ENCODE measurements around the gene ARAP1. TPM values are rescaled to one million over a fixed set of nuclear protein-coding genes. Genes with fewer than 3 reads are reported as not detected.

Gene ARAP1
- total RNA-seq, 3 donors from 2014 or later, result 85.9 to 109 (median 97.0) TPM

DNA sequence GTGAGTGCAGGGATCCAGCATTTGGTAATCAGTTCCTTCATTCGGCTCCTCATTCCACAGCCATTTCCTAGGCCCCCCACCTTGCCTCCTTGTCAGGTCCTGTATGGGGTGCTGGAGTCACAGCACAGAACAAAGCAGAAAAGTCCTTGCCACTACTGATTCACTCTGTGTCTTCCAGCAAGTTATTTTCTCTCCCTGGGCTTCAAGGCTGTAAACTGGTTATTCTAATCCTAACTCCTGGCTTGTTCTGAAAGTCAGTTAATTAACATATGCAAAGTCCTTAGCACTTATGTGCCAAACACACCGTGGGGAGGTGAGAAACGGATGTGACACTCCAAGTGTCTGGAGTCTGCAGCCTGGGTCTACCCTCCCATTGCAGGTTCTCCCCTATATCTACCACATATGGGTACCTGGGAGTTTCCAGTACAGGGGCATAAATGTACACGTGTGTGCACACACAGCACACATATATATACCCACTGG lies 47.4 kb downstream of the ARAP1 start:
- no peak for DNase-seq (ENCODE audit: low spot score in 2 of 2)
- Histone ChIP-seq H3K4me3 (no peak overlapping the region), H3K27me3 (no peaks in the 10 kb centered on the region), H3K36me3 (no peaks in the 10 kb centered on the region), H3K9me3 (no peaks in the 10 kb centered on the region), H3K4me1 (no peaks in the 10 kb centered on the region), H3K27ac (peak overlapping the region in 1 of 2 donors; percentile 71)
- TF ChIP-seq POLR2A (IDR thresholded peaks at IDR 0.05) (no peak), CTCF (IDR thresholded peaks at IDR 0.05) (no peak), POLR2AphosphoS5 (IDR thresholded peaks at IDR 0.05) (no peak)
- intact Hi-C loops (cut with DNase I; ENCODE audit: low total_unique reads), result no loop called here

GRCh38 chr11:72704028-72704782 lies 48.0 kb downstream of the ARAP1 start:
- TF ChIP-seq CTCF (IDR thresholded peaks at IDR 0.05), result no peak
- Histone ChIP-seq H3K36me3 (no peaks in the 10 kb centered on the region), H3K27me3 (no peaks in the 10 kb centered on the region), H3K27ac (peak overlapping the region in 1 of 2 donors; percentile 71), H3K4me3 (no peak overlapping the region), H3K9me3 (no peaks in the 10 kb centered on the region), H3K4me1 (no peaks in the 10 kb centered on the region)
- DNase-seq (ENCODE audit: low spot score in 2 of 2), result no peak
- intact Hi-C loops (cut with DNase I; ENCODE audit: low total_unique reads), result no loop called here

- no peaks in the 10 kb centered on the region for H3K36me3 ChIP-seq
Observed at GRCh38 chr11:72703267-72704008, 48.8 kb downstream of the ARAP1 start.

GRCh38 chr11:72702577-72703241 lies 49.5 kb downstream of the ARAP1 start:
- TF ChIP-seq POLR2A (IDR thresholded peaks at IDR 0.05) (no peak), POLR2AphosphoS5 (IDR thresholded peaks at IDR 0.05) (no peak), CTCF (IDR thresholded peaks at IDR 0.05) (no peak)
- Histone ChIP-seq H3K9me3 (no peaks in the 10 kb centered on the region), H3K4me1 (no peaks in the 10 kb centered on the region), H3K27ac (peak overlapping the region in 1 of 2 donors; percentile 71), H3K27me3 (no peaks in the 10 kb centered on the region), H3K36me3 (no peaks in the 10 kb centered on the region), H3K4me3 (peak overlapping the region in 2 of 3 donors; percentile 28 to 40)
- no peak for DNase-seq (ENCODE audit: low spot score in 2 of 2)
- intact Hi-C loops (cut with DNase I; ENCODE audit: low total_unique reads), result no loop called here

More at GRCh38 chr11:72703267-72704008, 48.8 kb downstream of the ARAP1 start:
- no peak for TF ChIP-seq POLR2AphosphoS5 (IDR thresholded peaks at IDR 0.05)
- TF ChIP-seq CTCF (IDR thresholded peaks at IDR 0.05), result no peak
- TF ChIP-seq POLR2A (IDR thresholded peaks at IDR 0.05), result no peak
- no peak for DNase-seq (ENCODE audit: low spot score in 2 of 2)
- no peaks in the 10 kb centered on the region for H3K4me1 ChIP-seq
- H3K9me3 ChIP-seq, result no peaks in the 10 kb centered on the region
- H3K27me3 ChIP-seq, result no peaks in the 10 kb centered on the region
- H3K27ac ChIP-seq, result peak overlapping the region in 1 of 2 donors; percentile 71
- intact Hi-C loops (cut with DNase I; ENCODE audit: low total_unique reads), result no loop called here
- peak overlapping the region in 2 of 3 donors; percentile 28 to 40 for H3K4me3 ChIP-seq
